VCaP (cell line): ENCODE results near the gene PPM1B.
"Not testable (repeated sequence)": the region's sequence is repeated elsewhere in the genome, so short reads cannot be mapped to it uniquely, and the experiment has no call there.

Experiments used
- H3K27ac ChIP-seq: fragments of 450-650 bp; 2 replicates; pipeline ENCODE4 v1.5.1; 2017
- TF ChIP-seq, protein P1 (sequence below): fragments of 450-650 bp; conservative IDR thresholded peaks from 2 replicates; pipeline ENCODE4 v1.5.1; 2017; ENCODE audit warnings: mild to moderate bottlenecking, moderate library complexity

Gene PPM1B

DNA sequence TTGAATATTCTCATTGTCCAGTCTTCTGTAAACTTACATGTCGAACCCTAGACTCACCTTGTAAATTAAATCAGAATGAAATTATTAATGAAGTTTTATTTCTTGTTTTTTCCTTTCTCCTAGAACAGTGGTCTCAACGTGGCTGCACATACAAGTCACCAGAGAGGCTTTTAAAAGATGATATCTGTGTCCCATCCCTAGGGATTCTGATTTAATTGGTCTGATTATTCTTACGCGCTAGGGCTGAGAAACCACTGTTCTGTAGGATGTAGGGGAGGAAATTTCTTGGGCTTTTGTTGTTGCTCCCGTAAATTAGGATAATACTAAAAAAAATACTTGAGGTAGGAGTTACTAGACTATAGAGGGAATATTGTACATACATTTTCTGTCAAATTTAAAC lies 32.1 kb downstream of the PPM1B start:
- no peak overlapping the region for H3K27ac ChIP-seq
- TF ChIP-seq, protein P1, sequence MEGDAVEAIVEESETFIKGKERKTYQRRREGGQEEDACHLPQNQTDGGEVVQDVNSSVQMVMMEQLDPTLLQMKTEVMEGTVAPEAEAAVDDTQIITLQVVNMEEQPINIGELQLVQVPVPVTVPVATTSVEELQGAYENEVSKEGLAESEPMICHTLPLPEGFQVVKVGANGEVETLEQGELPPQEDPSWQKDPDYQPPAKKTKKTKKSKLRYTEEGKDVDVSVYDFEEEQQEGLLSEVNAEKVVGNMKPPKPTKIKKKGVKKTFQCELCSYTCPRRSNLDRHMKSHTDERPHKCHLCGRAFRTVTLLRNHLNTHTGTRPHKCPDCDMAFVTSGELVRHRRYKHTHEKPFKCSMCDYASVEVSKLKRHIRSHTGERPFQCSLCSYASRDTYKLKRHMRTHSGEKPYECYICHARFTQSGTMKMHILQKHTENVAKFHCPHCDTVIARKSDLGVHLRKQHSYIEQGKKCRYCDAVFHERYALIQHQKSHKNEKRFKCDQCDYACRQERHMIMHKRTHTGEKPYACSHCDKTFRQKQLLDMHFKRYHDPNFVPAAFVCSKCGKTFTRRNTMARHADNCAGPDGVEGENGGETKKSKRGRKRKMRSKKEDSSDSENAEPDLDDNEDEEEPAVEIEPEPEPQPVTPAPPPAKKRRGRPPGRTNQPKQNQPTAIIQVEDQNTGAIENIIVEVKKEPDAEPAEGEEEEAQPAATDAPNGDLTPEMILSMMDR, result no peak

DNA sequence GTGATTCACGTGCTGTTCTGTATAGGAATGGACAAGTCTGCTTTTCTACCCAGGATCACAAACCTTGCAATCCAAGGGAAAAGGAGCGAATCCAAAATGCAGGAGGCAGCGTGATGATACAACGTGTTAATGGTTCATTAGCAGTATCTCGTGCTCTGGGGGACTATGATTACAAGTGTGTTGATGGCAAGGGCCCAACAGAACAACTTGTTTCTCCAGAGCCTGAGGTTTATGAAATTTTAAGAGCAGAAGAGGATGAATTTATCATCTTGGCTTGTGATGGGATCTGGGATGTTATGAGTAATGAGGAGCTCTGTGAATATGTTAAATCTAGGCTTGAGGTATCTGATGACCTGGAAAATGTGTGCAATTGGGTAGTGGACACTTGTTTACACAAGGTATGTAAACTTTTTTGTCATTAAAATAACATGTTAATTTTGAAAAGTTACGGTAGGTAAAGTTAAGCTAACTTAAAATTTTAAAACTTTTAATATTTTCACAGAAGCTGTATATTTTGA lies 33.0 kb downstream of the PPM1B start:
- no peak overlapping the region for H3K27ac ChIP-seq
- TF ChIP-seq, protein P1, result no peak

DNA sequence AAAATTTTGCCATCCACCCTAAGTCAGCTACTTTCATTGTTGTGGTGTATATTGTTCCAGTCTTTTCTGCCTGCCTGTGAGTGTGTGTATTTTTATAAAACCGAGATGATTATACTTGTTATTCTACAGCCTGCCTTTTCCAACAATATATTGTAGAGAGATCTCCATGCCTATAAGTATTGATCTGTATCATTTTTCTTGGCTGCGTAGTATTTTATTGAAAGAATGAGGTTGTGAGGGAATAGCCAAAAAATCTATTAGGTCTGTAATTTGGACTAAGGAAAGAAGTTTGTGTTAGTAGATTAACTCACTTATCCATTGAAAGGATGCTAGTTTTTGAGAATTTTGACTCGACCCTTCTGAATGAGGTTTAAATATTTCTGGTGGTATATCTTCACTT lies 34.9 kb downstream of the PPM1B start:
- no peak overlapping the region for H3K27ac ChIP-seq
- TF ChIP-seq, protein P1, result no peak

DNA sequence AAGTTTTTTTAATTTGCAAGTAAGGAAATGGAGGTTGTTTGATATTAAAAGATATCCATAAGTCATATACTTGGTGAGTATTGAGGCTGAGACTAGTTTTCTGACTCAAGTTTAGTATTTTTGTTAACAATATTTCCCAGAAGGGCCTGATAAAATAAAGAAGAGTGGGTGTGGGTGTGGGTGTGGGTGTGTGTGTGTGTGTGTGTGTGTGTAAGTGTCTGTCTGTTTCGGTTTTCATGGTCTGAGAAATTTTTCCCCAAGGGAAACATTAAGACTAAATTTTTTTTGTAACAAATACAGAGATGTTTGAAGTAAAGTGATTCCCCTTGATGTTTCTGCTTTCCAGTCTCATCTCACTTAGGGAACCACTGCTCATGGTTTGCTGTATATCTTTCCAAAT lies 36.5 kb downstream of the PPM1B start:
- H3K27ac ChIP-seq, result no peak overlapping the region
- TF ChIP-seq, protein P1, result no peak

DNA sequence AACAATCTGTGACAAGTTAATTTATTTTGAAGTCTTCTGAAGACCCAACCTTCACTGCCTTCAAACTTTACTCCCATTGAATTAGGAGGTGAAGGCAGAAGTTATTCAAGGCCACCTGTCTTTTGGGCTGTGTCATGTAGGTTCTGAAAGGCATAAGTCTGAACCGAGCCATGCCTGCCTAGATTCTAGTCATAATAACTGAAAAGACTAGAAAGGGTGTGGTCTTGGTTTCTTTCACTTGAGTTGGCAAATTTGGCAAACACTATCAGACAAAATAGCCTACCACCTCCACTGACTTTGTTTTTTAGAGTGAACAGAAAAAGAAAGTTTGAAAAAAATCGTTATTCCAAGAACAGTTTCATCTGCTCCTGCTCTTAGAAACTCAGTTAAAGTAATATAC lies 38.4 kb downstream of the PPM1B start:
- H3K27ac ChIP-seq, result no peak overlapping the region
- TF ChIP-seq, protein P1, result no peak

DNA sequence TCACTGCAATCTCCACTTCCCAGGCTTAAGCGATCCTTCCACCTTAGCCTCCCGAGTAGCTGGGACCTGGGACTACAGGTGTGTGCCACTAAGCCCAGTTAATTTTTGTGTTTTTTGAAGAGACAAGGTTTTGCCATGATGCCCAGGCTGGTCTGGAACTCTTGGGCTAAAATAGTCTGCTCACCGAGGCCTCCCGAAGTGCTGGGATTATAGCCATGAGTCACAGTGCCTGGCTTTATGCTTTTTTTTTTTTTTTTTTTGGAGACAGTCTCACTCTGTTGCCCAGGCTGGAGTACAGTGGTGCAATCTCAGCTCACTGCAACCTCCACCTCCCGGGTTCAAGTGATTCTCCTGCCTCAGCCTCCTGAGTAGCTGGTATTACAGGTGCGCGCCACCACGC lies 39.0 kb downstream of the PPM1B start:
- not testable (repeated sequence) for H3K27ac ChIP-seq

DNA sequence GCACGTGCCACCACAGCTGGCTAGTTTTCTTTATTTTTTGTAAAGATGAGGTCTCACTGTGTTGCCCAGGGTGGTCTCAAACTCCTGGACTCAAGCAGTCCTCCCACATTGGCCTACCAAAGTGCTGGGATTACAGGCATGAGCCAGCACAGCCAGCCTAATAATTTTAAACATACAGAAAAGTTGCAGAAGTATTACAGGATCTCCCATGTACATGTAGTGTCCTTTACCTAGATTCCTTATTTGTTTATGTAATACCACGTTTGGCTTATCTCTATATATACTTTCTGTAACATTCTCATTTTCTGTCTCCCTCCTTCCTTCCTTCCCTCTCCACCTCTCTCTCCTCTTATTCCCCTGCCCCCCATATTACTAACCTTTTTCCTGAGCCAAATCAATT lies 41.7 kb downstream of the PPM1B start:
- H3K27ac ChIP-seq, result no peak overlapping the region
- TF ChIP-seq, protein P1, result no peak

DNA sequence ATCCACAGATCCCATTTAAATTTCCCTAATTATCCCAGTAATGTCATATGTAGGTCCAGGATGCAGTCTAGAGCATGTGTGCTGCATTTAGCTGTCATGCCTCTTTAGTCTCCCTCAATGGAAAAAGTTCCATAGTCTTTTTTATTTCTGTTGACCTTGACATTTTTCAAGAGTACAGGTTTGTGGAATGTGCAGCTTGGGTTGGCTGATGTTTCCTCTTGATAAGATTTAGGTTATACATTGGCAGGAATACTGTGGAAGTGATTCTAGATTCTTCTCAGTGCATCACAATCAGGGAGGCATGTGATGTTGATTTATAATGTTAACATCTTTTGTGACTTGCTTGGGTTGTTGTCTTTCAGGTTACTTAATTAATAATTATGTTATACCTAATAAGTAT lies 42.5 kb downstream of the PPM1B start:
- TF ChIP-seq, protein P1, result no peak

More for the DNA sequence above, 42.5 kb downstream of the PPM1B start:
- no peak overlapping the region for H3K27ac ChIP-seq
